Activated CD8-positive, alpha-beta memory T cell treated with anti-CD3 and anti-CD28 coated beads for 36 hours (primary cell): Measurements from ENCODE around the gene AK1. TPM values are rescaled to one million over a fixed set of nuclear protein-coding genes. Genes with fewer than 3 reads are reported as not detected.

ENCODE experiments used
- CTCF ChIA-PET: fragments of 350-600 bp; sonication (Branson Sonifier 250); formaldehyde crosslinking; loops from one replicate; lab custom pipeline; 2021; ENCODE audit warnings: antibody characterized with exemption; lab: Charles Lee
- POLR2A ChIA-PET: fragments of 350-600 bp; sonication (Branson Sonifier 250); formaldehyde crosslinking; loops from one replicate; lab custom pipeline; 2021; ENCODE audit warnings: antibody characterized with exemption; lab: Charles Lee
- total RNA-seq, 2 experiments: library from RNA; stranded (reverse); gene quantifications; one replicate each; pipeline ENCODE4 v1.2.3, GENCODE V29; 2021

The AK1 gene, protein sequence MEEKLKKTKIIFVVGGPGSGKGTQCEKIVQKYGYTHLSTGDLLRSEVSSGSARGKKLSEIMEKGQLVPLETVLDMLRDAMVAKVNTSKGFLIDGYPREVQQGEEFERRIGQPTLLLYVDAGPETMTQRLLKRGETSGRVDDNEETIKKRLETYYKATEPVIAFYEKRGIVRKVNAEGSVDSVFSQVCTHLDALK
- 10 to 100 TPM; 11.6 to 12.6 TPM for total RNA-seq

DNA sequence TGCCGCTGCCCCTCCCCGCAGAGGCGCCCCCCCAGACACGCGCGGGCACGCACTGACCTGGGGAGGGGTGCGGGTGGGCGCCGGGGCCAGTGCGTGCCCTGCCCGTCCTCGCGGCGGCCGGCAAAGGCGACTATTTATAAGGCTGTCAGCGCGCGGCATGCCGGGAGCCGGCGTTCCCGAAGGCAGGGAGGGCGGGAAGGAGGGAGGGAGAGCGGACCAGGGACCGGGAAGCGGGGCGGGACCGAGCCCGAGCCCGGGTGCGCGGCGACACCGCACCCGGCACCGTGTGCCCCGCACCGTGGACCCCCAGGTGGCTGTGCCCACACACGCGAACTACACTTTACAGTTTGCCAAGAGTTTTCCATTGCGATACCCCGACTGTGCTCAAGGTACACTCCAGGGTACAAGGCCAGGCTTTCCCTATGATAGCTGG, at the start of gene AK1:
Gene AK1, minus strand, starts transcription at position 110 of the 433 bp plus-strand sequence. CDS start 3,058 bp downstream, outside the sequence.
- POLR2A ChIA-PET: no interaction called here

DNA sequence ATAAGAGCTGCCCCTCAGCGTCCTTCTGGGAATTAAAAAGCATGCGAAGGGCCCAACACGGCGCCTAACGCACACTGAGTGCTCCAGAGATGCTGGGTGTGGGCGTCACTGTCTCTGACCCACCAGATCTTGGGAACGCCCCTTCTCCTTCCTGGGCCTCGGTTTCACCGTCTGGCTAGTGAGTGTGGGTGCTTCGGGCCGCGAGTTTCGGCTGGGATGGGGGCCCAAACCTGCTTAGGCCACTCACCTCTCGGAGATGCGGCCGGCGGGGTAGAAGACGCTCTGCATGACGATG, 49.4 kb upstream of the AK1 start:
- ChIA-PET CTCF (no interaction called here), POLR2A (no interaction called here)

More for the DNA sequence above, at the start of gene AK1:
- CTCF ChIA-PET: interaction anchor here (1.1 to 1.8 kb wide), 2 partner anchors 8 to 44 kb away, joined by 3 to 10 read pairs; no protein-coding TSS in a partner anchor

DNA sequence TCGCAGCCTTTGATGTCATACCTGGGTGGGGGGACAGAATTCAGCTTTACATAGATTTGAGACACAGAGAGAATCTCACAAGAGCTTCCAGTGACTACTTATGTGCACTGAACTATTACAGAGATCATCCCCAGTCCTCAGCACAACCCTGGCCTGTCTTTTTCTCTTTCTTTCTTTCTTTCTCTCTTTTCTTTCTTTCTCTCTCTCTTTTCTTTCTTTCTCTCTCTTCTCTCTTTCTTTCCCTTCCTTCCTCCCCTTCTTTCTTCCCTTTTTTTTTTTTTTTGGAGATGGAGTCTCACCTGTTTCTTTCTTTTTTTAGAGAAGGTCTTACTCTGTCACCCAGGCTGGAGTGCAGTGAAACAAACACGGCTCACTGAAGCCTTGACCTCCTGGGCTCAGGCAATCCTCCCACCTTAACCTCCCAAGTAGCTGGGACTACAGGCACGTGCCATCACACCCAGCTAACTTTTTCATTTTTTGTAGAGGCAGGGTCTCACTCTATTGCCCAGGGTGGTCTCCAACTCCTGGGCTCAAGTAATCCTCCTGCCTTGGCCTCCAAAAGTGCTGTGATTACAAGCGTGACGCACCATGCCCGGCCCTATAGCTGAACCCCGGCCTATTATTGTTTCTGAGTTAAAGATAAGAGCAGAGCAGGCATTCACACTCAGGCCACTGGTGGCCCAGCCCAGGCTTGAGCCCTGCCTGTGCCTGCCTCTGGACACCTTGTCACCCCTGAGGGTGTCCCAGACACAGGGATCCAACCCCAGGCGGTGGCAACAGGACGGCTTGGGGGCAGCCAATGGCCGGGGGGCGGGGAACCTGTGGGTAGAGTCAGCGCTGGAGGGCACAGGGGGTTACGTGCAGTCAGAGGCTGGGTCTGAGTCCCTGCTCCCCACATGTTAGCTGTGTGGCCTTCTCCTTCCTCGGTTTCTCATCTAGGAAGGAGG, 48.8 kb upstream of the AK1 start:
- POLR2A ChIA-PET: interaction anchor here (0.6 kb wide), 1 partner anchor 25 kb away, joined by 3 read pairs; no protein-coding TSS in a partner anchor
- CTCF ChIA-PET: interaction anchor here (1.1 kb wide), 1 partner anchor 421 kb away, joined by 3 read pairs; no protein-coding TSS in a partner anchor

DNA sequence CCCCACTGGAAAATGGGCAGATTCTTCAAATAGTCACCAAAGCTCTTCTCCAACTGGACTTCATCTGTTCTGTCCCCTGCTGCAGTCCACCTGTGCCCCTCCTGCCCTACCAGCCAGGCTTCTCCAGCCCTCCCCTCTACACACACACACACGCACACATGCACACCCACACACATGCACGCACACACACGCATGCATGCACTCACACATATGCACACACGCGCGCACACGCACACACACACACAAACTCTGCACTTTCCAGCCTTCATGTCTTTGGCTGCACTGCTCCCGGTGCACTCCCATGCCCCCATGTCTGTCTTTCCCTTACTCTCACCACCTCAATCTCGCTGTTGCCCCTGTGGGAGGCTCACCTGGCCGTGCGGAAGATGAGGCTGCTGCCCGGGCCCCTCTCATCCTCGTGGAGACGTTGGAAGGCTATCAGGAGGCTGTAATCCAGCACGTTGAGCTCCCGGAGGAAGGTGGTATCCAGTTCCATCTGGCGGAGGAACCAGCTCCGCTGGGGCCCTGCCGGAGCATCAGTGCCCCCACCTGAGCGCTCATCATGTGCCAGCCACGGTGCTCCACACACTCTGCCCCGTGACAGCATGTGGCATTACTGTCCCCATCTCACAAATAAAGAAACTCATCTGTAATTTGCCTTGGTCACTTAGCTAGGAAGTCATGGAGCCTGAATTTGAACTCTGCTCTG, 47.4 kb upstream of the AK1 start:
- ChIA-PET POLR2A (interaction anchor here (0.5 kb wide), 1 partner anchor 188 kb away, joined by 3 read pairs; no protein-coding TSS in a partner anchor), CTCF (interaction anchor here (0.8 to 1.1 kb wide), 2 partner anchors 100 to 419 kb away, joined by 3 read pairs; no protein-coding TSS in a partner anchor)

DNA sequence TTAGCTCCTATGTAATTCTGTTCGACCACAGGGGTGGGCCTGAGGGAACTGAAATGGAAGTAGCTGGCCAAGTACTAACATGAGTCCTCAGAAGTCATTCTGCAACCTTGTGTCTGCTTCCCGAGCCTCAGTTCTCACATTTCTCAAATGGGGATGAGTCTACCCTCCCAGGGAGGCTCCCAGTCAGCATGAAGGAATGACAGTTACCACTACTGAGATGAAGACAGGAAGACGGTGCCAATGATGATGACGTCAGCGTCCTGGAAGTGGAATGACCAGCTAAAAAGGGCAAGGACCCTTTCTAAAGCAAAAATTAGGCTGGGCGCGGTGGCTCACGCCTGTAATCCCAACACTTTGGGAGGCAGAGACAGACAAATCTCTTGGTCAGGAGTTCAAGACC, 46.3 kb upstream of the AK1 start:
- POLR2A ChIA-PET: no interaction called here
- CTCF ChIA-PET: interaction anchor here (0.7 to 5.5 kb wide), 3 partner anchors 54 to 240 kb away, joined by 3 to 38 read pairs (median 3); no protein-coding TSS in a partner anchor

DNA sequence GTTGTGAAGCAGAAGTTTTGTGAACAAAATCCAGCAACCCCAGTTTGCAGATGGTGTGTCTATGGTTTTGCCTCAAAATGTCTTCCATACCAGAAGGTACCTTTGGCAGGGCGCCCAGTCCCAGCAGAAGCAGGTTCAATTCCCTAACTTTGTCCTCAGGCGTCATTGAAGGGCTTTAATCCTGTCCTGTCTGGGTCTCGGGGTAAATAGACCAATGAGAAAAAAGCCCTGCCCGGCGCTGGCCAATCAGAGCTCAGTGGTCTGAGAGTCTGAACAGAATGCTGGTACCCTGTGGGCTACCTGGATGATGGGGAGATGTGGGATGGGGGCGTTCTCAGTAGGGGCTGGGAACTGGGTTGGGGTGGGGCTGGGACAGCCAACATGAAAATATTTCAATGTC, 45.6 kb upstream of the AK1 start:
- CTCF ChIA-PET: interaction anchor here (0.6 to 5.5 kb wide), 6 partner anchors 53 to 189 kb away, joined by 3 to 38 read pairs (median 6); partner anchors contain the start of gene TOR2A
- POLR2A ChIA-PET: interaction anchor here (0.6 kb wide), 1 partner anchor 56 kb away, joined by 3 read pairs; no protein-coding TSS in a partner anchor

DNA sequence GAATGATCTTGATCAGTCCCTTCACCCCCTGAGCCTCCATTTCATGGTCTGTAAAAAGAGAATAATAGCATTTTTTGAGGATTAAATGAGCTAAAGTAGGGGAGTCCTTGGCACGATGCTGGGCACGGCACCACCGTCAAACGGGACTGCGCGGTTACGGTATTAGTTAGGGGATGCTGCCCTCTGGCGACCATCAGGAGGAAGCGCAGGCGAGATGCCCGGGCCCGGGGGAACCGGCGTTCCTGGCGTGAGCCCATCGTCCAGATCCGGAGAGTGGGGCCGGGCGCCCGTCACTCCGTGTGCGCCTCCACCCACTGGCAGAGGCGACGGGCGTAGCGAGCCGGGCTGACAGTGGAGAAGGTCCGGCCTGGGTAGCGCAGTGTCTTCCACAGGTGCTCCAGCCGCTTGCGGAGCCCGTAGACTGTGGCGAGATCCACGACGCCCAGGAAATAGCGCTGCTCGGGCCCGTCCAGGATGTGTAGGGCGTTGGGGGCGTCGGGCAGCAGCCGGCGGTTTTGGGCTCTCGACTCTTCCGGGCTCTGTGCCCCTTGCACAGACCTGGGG, 44.2 kb upstream of the AK1 start:
- ChIA-PET CTCF (interaction anchor here (0.6 to 5.5 kb wide), 37 partner anchors 8 to 336 kb away, joined by 3 to 38 read pairs (median 3); partner anchors contain the start of genes DPM2, EEIG1 and TOR2A), POLR2A (no interaction called here)

DNA sequence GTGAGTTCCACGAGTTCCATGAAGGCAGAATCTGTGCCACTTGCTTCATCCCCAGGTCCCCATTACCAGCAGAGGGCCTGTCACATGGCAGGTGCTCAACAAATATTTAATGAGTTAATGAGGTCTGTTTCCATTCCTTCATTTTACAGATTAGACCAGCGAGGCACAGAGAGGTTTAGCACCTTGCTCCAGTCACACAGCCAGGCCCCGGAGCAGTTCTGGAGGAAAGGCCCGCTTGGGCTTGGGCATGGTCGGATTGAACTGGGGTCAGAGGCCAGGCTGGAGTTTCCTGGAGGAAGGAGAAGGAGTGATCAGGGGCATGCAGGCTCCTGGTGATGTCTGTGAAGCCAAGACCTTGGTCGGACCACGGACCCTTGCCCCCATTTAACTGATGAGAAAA, 43.3 kb upstream of the AK1 start:
- POLR2A ChIA-PET: no interaction called here
- CTCF ChIA-PET: interaction anchor here (0.6 to 5.5 kb wide), 34 partner anchors 9 to 335 kb away, joined by 3 to 38 read pairs (median 3); partner anchors contain the start of genes DPM2 and TOR2A

DNA sequence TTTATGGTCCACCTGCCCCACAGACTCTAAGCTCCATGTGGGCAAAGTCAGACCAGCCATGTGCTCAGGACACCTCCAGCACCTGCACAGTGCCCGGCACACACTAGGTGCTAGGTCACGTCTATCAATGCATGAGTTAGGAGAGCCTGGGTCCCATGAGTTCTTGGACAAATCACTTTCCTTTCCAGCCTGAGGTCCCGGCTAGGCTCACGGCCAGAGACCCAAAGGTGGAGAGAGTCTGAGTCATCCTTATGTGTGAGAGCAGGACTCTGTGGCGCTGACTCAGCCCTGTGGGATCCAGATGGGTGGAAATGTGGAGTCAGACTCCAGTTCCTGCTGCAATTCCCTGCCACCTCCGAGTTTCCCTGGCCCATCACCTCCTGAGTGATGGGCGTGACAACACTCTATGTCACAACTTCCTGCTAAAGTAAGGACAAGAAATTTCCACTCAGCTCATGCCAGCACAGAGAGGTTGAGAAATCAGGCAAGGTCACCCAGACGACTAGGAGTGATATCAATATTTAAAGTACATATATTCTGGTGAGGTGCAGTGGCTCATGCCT, 41.9 kb upstream of the AK1 start:
- POLR2A ChIA-PET: interaction anchor here (0.6 kb wide), 1 partner anchor 215 kb away, joined by 5 read pairs; no protein-coding TSS in a partner anchor
- CTCF ChIA-PET: interaction anchor here (1.1 to 5.5 kb wide), 6 partner anchors 15 to 185 kb away, joined by 3 to 38 read pairs (median 4); partner anchors contain the start of gene TOR2A

DNA sequence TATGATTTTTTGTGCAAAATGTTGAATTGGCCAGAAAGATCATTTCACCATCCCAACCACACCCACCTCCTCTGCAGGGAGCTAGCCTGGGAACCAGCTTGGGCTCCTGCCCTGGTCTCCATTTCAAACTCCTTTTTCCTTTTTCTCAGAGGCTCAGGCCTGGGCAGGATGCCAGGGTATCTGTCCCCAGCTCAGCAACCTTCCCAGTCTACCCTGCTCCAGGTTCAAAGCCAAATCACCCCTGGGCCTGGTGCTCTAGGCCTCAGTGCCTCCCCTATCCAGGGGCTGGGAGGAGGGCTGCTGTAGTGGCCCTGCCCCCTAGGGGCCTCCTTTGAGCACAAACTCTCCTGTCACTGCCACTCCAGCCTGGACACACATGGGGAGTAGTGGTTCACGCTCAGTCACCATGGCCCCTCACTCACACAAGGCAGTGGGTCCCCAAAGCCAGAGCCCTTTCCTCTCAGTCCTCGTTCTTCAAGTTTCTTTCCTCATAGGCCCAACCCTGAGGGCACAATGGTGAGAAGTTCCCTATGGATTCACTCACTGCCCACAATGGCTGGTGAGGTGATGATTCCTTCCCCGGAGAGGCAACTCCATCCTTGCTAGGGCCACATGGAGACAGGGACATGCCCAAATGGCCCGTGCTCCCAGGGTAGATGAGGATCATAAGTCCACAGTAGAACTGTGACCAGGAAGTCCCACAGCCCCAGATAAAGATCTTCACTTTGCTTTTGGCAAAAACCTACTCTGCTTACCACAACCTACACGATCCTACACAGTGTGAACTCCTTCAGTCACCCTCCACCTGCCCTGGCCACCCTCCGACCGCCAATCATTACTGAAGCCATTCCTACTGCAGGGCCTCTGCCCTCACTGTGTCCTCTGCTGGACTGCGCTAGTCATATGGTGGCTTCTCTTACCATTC, 41.0 kb upstream of the AK1 start:
- POLR2A ChIA-PET: interaction anchor here (4.1 kb wide), 1 partner anchor 13 kb away, joined by 52 read pairs; no protein-coding TSS in a partner anchor
- CTCF ChIA-PET: interaction anchor here (1.1 to 5.5 kb wide), 6 partner anchors 12 to 183 kb away, joined by 4 to 38 read pairs (median 9); partner anchors contain the start of genes ST6GALNAC6 and TOR2A

DNA sequence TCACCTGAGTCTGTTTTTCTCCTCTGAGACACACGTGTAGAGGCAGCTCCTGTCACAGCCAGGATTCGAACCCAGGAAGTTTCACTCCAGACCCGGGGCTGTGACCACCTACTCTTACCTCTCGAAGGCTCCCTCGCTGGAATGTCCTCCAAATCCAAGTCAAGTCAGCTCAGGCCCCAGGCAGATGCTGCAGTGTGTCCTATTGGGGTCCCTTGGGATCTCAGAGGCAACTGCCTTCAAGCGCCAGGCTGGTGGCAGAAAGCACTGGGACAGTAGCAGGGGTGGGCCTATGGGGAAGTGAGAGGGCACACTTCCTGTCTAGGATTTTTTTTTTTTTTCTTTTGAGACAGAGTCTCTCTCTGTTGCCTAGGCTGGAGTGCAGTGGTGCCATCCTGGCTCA, 40.1 kb upstream of the AK1 start:
- POLR2A ChIA-PET: interaction anchor here (0.6 to 4.1 kb wide), 6 partner anchors 11 to 183 kb away, joined by 3 to 52 read pairs (median 4); partner anchors contain the start of genes DPM2 and TOR2A
- CTCF ChIA-PET: interaction anchor here (0.6 to 3.6 kb wide), 7 partner anchors 11 to 183 kb away, joined by 3 to 17 read pairs (median 4); partner anchors contain the start of genes SH2D3C, ST6GALNAC6 and TOR2A

DNA sequence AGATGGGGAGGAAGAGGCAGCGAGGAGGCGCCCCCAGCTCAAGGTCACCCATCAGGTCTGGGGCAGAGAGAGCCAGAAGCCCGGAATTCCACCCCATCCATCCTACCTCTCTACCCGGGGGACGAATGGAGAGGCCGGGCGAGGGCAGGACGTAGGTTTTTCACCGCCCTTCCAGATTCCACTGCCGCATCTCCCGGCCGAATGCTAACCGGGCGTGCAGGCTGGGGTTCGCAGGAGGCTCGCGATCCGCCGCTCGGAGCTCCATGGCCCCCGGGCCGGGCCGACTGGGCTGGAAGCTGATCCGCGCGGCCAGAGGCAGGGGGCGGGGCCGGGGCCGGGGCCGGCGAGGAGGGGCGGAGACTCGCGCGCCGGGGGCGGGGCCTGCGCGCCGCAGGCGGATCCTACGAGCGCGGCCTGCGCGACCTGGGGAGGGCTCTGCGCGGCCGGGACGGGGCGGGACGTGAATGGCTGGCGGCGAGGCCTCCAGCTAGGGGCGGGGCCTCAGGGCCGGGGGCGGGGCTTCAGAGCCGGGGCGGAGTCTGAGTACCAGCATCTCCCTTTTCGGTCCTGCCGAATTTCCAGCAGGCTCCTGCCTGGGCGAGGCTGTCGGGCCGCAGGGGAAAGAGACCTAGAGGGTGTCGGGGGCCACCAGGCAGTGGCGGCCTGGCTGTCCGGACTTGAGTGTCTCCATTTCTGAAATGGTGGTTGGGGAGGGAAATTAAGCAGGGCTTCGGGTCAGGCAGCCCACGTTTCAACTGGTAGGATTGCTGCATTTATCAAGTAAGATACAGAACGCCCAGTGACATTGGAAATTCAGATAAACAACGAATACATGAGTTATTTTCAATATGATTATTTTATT, 39.5 kb upstream of the AK1 start, which contains the start of gene ST6GALNAC4:
Gene ST6GALNAC4, minus strand, starts transcription at position 322 of the 862 bp plus-strand sequence. CDS start 622 bp downstream, outside the sequence.
- CTCF ChIA-PET: interaction anchor here (0.6 to 3.6 kb wide), 10 partner anchors 11 to 182 kb away, joined by 3 to 17 read pairs (median 4); partner anchors contain the start of genes SH2D3C, ST6GALNAC6 and TOR2A
- POLR2A ChIA-PET: interaction anchor here (0.5 to 4.1 kb wide), 15 partner anchors 12 to 466 kb away, joined by 3 to 52 read pairs (median 3); partner anchors contain the start of genes DPM2, LRSAM1, RPL12 and SH2D3C

DNA sequence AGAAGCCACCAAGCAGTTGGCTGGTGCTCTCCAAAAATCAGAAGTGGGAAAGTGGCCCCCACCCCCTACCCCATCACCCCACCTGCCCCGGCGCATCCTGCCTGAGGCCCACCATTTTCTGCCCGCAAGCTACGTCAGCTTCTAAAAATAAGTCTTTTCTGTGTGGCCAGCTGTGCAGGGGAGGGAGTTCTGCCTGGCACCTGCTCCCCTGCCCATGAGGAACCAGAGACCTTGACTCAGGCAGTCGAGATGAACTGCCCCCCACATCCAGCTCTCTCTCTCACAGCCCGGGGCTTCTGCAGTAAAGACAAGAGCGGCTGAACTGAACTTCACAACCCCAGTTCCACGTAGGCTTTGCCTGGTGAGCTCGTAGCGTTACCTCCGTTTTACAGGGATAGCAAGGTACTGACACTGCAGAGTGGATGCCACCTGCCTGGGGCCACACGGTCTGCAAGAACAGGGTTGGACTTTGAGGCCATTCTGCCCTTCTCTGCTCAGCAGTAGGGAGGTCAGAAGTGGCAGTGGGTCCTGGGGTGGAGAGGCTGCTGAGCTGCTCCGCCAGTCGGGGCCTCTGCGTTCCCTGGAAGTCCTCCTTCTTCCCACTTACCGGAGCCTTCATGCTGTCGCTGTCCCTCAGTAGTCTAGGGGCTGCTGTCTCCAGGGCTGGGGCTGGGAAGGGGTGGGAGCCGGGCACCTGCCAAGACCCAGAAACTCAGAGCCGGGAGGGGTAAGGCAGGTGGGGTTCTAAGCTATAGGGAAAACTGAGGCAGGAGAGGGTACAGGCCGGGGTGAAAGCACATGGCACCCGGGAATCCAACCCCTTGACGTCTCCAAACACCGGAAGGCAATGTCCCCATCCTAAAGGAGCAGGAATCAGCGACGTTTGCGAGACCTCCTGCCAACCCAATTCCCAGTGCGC, 38.6 kb upstream of the AK1 start:
- POLR2A ChIA-PET: interaction anchor here (0.5 to 4.1 kb wide), 13 partner anchors 11 to 465 kb away, joined by 3 to 52 read pairs (median 4); partner anchors contain the start of genes DPM2, LRSAM1, RPL12 and SH2D3C
- CTCF ChIA-PET: interaction anchor here (0.7 to 3.6 kb wide), 8 partner anchors 10 to 181 kb away, joined by 3 to 17 read pairs (median 5); partner anchors contain the start of genes ST6GALNAC6 and TOR2A

DNA sequence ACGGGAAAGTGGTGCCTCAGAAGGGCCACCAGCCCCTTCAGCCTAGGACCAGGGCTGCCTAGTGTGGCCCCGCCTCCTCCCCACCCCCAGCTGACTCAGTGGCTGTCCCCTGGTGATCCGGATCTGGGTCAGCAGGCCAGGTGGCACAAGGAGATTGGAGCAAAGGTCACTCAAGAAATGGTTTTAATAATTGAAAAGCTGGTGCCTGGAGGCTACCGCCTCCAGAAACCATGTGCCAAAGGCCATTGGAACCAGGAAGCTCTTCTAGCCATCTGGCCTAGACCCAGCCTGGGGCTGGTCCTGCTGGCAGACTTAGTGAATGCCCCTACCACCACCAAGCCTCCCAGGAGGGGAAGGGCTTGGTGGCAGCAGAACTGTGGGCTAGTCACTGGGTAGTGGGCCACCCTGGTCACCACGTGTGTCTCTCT, 37.9 kb upstream of the AK1 start:
- POLR2A ChIA-PET: interaction anchor here (0.5 to 4.1 kb wide), 5 partner anchors 10 to 144 kb away, joined by 3 to 52 read pairs (median 7); partner anchors contain the start of gene ST6GALNAC6
- CTCF ChIA-PET: interaction anchor here (0.7 to 3.6 kb wide), 5 partner anchors 9 to 127 kb away, joined by 3 to 17 read pairs (median 4); partner anchors contain the start of gene ST6GALNAC6
